KG1 (cell line): ENCODE results near the gene SLC38A1.
"Not testable (repeated sequence)": the region's sequence is repeated elsewhere in the genome, so short reads cannot be mapped to it uniquely, and the experiment has no call there.

Source experiments
- DNase-seq: peaks from one replicate; lab custom pipeline; 2025; lab: John Stamatoyannopoulos, UW

Gene SLC38A1

GRCh38 chr12:46165191-46165590 is 103.7 kb downstream of the SLC38A1 start:
- DNase-seq, result no peak

- no peak for DNase-seq
Measured at GRCh38 chr12:46164186-46164761, 104.6 kb downstream of the SLC38A1 start.

GRCh38 chr12:46162549-46163076 is 106.2 kb downstream of the SLC38A1 start:
- DNase-seq, result not testable (repeated sequence)

- DNase-seq, result no peak
Measured at GRCh38 chr12:46160981-46161690, 107.7 kb downstream of the SLC38A1 start.

- DNase-seq, result no peak
Measured at GRCh38 chr12:46160101-46160980, 108.5 kb downstream of the SLC38A1 start.

GRCh38 chr12:46159309-46159901 is 109.4 kb downstream of the SLC38A1 start:
- DNase-seq, result no peak

- no peak for DNase-seq
Measured at GRCh38 chr12:46158501-46158900, 110.3 kb downstream of the SLC38A1 start.

- DNase-seq, result no peak
Measured at GRCh38 chr12:46154221-46154985, 114.4 kb downstream of the SLC38A1 start.

GRCh38 chr12:46153268-46153872 is 115.5 kb downstream of the SLC38A1 start:
- no peak for DNase-seq

GRCh38 chr12:46152456-46152855 is 116.4 kb downstream of the SLC38A1 start:
- no peak for DNase-seq

- DNase-seq, result no peak
Measured at GRCh38 chr12:46150735-46151134, 118.1 kb downstream of the SLC38A1 start.

GRCh38 chr12:46149905-46150304 is 118.9 kb downstream of the SLC38A1 start:
- no peak for DNase-seq

- no peak for DNase-seq
Measured at GRCh38 chr12:46149079-46149464, 119.8 kb downstream of the SLC38A1 start.

- DNase-seq, result no peak
Measured at GRCh38 chr12:46148327-46149078, 120.3 kb downstream of the SLC38A1 start.

GRCh38 chr12:46147144-46147543 is 121.7 kb downstream of the SLC38A1 start:
- DNase-seq, result no peak

GRCh38 chr12:46145881-46146280 is 123.0 kb downstream of the SLC38A1 start:
- no peak for DNase-seq

GRCh38 chr12:46144433-46144832 is 124.4 kb downstream of the SLC38A1 start:
- DNase-seq, result no peak

GRCh38 chr12:46136249-46136648 is 132.6 kb downstream of the SLC38A1 start:
- DNase-seq, result no peak

GRCh38 chr12:46135750-46136149 is 133.1 kb downstream of the SLC38A1 start:
- no peak for DNase-seq

- DNase-seq, result no peak
Measured at GRCh38 chr12:46134852-46135251, 134.0 kb downstream of the SLC38A1 start.
